ENCODE measurements around the gene TPCN2.

DNA sequence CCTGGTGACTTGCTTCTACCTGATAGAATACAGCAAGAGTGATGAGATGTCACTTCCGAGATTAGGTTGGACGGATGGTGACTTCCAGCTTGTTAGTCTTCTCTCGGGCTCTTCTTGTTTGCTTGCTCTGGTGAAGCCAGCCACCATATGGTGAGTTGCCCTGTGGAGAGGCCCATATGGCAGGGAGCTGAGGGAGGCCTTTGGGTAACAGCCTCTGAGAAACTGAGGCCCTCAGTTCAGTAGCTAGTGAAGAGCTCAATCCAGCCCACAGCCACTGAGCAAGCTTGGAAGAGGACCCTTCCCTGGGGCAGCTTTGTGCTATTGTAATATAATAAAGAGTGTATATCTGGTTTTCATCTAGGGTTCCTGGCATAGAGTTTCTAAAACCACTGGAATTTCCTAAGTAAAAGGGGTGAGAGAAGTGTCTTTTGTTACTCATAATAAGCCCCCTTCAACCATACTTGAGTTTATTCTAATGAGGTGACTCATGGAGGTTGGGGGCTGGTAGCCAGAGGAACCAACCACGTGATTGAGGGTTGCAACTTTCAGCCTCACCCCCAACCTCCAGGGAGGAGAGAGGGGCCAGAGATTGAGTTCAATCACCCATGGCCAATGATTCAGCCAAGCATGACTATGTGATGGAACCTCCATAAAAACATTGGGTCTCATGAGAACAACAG, 8.0 kb upstream of the TPCN2 start:
- TF ChIP-seq POLR2A (IDR thresholded peaks at IDR 0.05): no peak
- TF ChIP-seq, protein P1, sequence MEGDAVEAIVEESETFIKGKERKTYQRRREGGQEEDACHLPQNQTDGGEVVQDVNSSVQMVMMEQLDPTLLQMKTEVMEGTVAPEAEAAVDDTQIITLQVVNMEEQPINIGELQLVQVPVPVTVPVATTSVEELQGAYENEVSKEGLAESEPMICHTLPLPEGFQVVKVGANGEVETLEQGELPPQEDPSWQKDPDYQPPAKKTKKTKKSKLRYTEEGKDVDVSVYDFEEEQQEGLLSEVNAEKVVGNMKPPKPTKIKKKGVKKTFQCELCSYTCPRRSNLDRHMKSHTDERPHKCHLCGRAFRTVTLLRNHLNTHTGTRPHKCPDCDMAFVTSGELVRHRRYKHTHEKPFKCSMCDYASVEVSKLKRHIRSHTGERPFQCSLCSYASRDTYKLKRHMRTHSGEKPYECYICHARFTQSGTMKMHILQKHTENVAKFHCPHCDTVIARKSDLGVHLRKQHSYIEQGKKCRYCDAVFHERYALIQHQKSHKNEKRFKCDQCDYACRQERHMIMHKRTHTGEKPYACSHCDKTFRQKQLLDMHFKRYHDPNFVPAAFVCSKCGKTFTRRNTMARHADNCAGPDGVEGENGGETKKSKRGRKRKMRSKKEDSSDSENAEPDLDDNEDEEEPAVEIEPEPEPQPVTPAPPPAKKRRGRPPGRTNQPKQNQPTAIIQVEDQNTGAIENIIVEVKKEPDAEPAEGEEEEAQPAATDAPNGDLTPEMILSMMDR (IDR thresholded peaks at IDR 0.05): no peak
